GM12892 (cell line): Measurements from ENCODE around the gene KATNBL1.

Experiments used
- POLR2AphosphoS5 ChIP-seq: IDR thresholded peaks from 2 replicates; pipeline ENCODE4 v1.6.1; 2011; ENCODE audit warnings: low read depth, low read length, control low read depth
- TAF1 ChIP-seq: IDR thresholded peaks from 2 replicates; pipeline ENCODE4 v1.6.1; 2011; ENCODE audit warnings: low read depth, mild to moderate bottlenecking, control low read depth, low read length, borderline replicate concordance

- TF ChIP-seq TAF1: no peak
- TF ChIP-seq POLR2AphosphoS5: no peak
Observed at GRCh38 chr15:34203305-34203704, 6.6 kb downstream of the KATNBL1 start.
